ENCODE data around the gene RSF1. TPM values are rescaled to one million over a fixed set of nuclear protein-coding genes. Genes with fewer than 3 reads are reported as not detected.

RSF1 gene
- polyA plus RNA-seq, 1 donor (not counting 4 experiments of a cell fraction or from before 2014, with no cell fraction given), result 20.9 TPM

- no peak overlapping the region for H3K27ac ChIP-seq (ENCODE audit: control insufficient read depth, insufficient read depth, low read length)
- no peaks in the 10 kb centered on the region for H3K4me1 ChIP-seq (ENCODE audit: control insufficient read depth, extremely low read depth, insufficient read depth, low read length)
- no peak overlapping the region for H3K9ac ChIP-seq (ENCODE audit: control insufficient read depth, extremely low read depth, insufficient read depth, low read length)
- H3K4me2 ChIP-seq (ENCODE audit: control insufficient read depth, extremely low read depth, insufficient read depth, low read depth, low read length), result no peak overlapping the region
- no peaks in the 10 kb centered on the region for H4K20me1 ChIP-seq (ENCODE audit: control insufficient read depth, extremely low read depth, insufficient read depth, low read length)
- H3K4me3 ChIP-seq (ENCODE audit: control insufficient read depth in 2 of 3, extremely low read depth in 1 of 3, insufficient read depth in 2 of 3, low read depth in 1 of 3, low read length in 3 of 3), result no peak overlapping the region
- FAIRE-seq, result no peak
- dilution Hi-C loops (cut with MboI; ENCODE audit: extremely low pct_ligation_motif_present, low sequenced_read_pairs), result no loop called here
- no peaks in the 10 kb centered on the region for H3K9me1 ChIP-seq (ENCODE audit: control insufficient read depth, extremely low read depth, insufficient read depth, low read length)
- H3K36me3 ChIP-seq (ENCODE audit: control insufficient read depth in 2 of 2, extremely low read depth in 1 of 2, insufficient read depth in 2 of 2, low read length in 2 of 2), result peaks cover 0 to 4% of the 10 kb centered on the region in 2 experiments
- no peak for DNase-seq (ENCODE audit: low read depth, low spot score)
- no peaks in the 10 kb centered on the region for H3K9me3 ChIP-seq (ENCODE audit: control insufficient read depth, low read depth, low read length)
- peaks cover 3% of the 10 kb centered on the region for H3K79me2 ChIP-seq (ENCODE audit: control insufficient read depth, insufficient read depth, low read length)
- TF ChIP-seq, protein P1, sequence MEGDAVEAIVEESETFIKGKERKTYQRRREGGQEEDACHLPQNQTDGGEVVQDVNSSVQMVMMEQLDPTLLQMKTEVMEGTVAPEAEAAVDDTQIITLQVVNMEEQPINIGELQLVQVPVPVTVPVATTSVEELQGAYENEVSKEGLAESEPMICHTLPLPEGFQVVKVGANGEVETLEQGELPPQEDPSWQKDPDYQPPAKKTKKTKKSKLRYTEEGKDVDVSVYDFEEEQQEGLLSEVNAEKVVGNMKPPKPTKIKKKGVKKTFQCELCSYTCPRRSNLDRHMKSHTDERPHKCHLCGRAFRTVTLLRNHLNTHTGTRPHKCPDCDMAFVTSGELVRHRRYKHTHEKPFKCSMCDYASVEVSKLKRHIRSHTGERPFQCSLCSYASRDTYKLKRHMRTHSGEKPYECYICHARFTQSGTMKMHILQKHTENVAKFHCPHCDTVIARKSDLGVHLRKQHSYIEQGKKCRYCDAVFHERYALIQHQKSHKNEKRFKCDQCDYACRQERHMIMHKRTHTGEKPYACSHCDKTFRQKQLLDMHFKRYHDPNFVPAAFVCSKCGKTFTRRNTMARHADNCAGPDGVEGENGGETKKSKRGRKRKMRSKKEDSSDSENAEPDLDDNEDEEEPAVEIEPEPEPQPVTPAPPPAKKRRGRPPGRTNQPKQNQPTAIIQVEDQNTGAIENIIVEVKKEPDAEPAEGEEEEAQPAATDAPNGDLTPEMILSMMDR (optimal IDR thresholded peaks at IDR 0.05 in 1 of 3, IDR thresholded peaks at IDR 0.05 in 1 of 3, conservative IDR thresholded peaks at IDR 0.05 in 1 of 3; ENCODE audit: extremely low read depth in 1 of 3, insufficient read depth in 2 of 3, low read length in 3 of 3), result no peak
- no peak for TF ChIP-seq EZH2 (IDR thresholded peaks at IDR 0.05; ENCODE audit: low read length)
- no peak overlapping the region for H2AFZ ChIP-seq (ENCODE audit: control insufficient read depth, low read length)
- no peaks in the 10 kb centered on the region for H3K27me3 ChIP-seq (ENCODE audit: control insufficient read depth, extremely low read depth, insufficient read depth, low read length)
Observed at GRCh38 chr11:77761491-77761890, 59.0 kb downstream of the RSF1 start.

GRCh38 chr11:77758331-77758730 lies 62.2 kb downstream of the RSF1 start:
- dilution Hi-C loops (cut with MboI; ENCODE audit: extremely low pct_ligation_motif_present, low sequenced_read_pairs), result no loop called here
- Histone ChIP-seq H3K9ac (ENCODE audit: control insufficient read depth, extremely low read depth, insufficient read depth, low read length) (no peak overlapping the region), H3K27me3 (ENCODE audit: control insufficient read depth, extremely low read depth, insufficient read depth, low read length) (no peaks in the 10 kb centered on the region), H3K9me3 (ENCODE audit: control insufficient read depth, low read depth, low read length) (no peaks in the 10 kb centered on the region), H3K36me3 (ENCODE audit: control insufficient read depth in 2 of 2, extremely low read depth in 1 of 2, insufficient read depth in 2 of 2, low read length in 2 of 2) (peaks cover 0 to 4% of the 10 kb centered on the region in 2 experiments), H4K20me1 (ENCODE audit: control insufficient read depth, extremely low read depth, insufficient read depth, low read length) (no peaks in the 10 kb centered on the region), H2AFZ (ENCODE audit: control insufficient read depth, low read length) (no peak overlapping the region), H3K4me3 (ENCODE audit: control insufficient read depth in 2 of 3, extremely low read depth in 1 of 3, insufficient read depth in 2 of 3, low read depth in 1 of 3, low read length in 3 of 3) (no peak overlapping the region), H3K9me1 (ENCODE audit: control insufficient read depth, extremely low read depth, insufficient read depth, low read length) (no peaks in the 10 kb centered on the region), H3K4me2 (ENCODE audit: control insufficient read depth, extremely low read depth, insufficient read depth, low read depth, low read length) (no peak overlapping the region), H3K27ac (ENCODE audit: control insufficient read depth, insufficient read depth, low read length) (no peak overlapping the region), H3K79me2 (ENCODE audit: control insufficient read depth, insufficient read depth, low read length) (peaks cover 2% of the 10 kb centered on the region), H3K4me1 (ENCODE audit: control insufficient read depth, extremely low read depth, insufficient read depth, low read length) (no peaks in the 10 kb centered on the region)
- FAIRE-seq, result no peak
- no peak for DNase-seq (ENCODE audit: low read depth, low spot score)
- TF ChIP-seq, protein P1 (optimal IDR thresholded peaks at IDR 0.05 in 1 of 3, IDR thresholded peaks at IDR 0.05 in 1 of 3, conservative IDR thresholded peaks at IDR 0.05 in 1 of 3; ENCODE audit: extremely low read depth in 1 of 3, insufficient read depth in 2 of 3, low read length in 3 of 3), result no peak
- TF ChIP-seq EZH2 (IDR thresholded peaks at IDR 0.05; ENCODE audit: low read length), result no peak
